HEK293T (cell line): ENCODE measurements around the gene SCO2.

ENCODE experiments used
- ELF4 ChIP-seq: fragments of 450-650 bp; IDR thresholded peaks from 2 replicates; pipeline ENCODE4 v1.6.1; 2017; ENCODE audit warnings: antibody characterized with exemption
- FOXK2 ChIP-seq: fragments of 450-650 bp; IDR thresholded peaks from 2 replicates; pipeline ENCODE4 v1.6.1; 2016; ENCODE audit warnings: mild to moderate bottlenecking
- PKNOX1 ChIP-seq: fragments of 450-650 bp; IDR thresholded peaks from 2 replicates; pipeline ENCODE4 v1.6.1; 2016
- SUZ12 ChIP-seq: fragments of 450-650 bp; IDR thresholded peaks from 2 replicates; pipeline ENCODE4 v1.6.1; 2016; ENCODE audit warnings: mild to moderate bottlenecking
- TARDBP ChIP-seq: fragments of 450-650 bp; IDR thresholded peaks from 2 replicates; pipeline ENCODE4 v1.6.1; 2016

GRCh38 chr22:50520826-50521453 lies 4.5 kb downstream of the SCO2 start:
- no peak for TF ChIP-seq TARDBP
- TF ChIP-seq SUZ12, result no peak
- no peak for TF ChIP-seq ELF4
- no peak for TF ChIP-seq FOXK2
- TF ChIP-seq PKNOX1, result no peak
